Amniotic epithelial cell (primary cell): Measurements from ENCODE around the gene RAB31.

Experiments used
- DNase-seq: peaks from one replicate; pipeline ENCODE4 v3.0.0-alpha.2; 2010; ENCODE audit warnings: low read depth

Gene RAB31

GRCh38 chr18:9863282-9863681 is 155.2 kb downstream of the RAB31 start:
- no peak for DNase-seq

GRCh38 chr18:9865764-9866490 is 157.8 kb downstream of the RAB31 start:
- DNase-seq: no peak

GRCh38 chr18:9866627-9867026 is 158.5 kb downstream of the RAB31 start:
- DNase-seq: no peak

GRCh38 chr18:9867071-9867594 is 159.0 kb downstream of the RAB31 start:
- DNase-seq: peak; percentile 60

GRCh38 chr18:9868857-9869714 is 161.0 kb downstream of the RAB31 start:
- peak; percentile 86 for DNase-seq

GRCh38 chr18:9869715-9870430 is 161.8 kb downstream of the RAB31 start:
- peak; percentile 97 for DNase-seq

DNA sequence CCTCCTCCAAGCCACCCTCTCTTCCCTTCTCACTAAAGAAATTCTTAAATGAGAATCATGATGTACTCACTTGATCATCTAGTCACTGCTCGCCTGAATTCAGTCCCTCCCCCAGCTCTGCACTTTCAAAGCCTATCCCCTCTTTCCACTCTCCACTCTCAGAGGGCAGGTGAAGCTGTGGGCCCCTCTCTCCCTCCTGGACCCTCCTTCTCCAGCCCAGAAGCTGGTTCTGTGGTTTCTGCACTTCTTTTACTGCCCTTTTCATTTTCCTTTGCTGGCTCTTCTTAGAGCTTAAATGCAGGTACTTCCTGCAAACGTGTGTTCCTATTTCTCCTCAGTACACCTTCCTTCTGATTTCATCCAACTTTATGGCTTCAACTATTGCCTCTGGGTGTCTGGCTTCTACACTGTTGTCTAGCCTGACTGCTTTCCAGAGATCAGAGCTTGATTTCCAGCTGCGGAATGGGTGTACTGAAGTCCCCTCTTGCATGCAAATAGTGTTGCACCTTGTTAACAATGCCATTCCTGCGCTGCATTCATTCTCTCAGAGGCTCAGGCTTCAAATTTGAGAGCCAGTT is 162.4 kb downstream of the RAB31 start:
- DNase-seq: no peak

DNA sequence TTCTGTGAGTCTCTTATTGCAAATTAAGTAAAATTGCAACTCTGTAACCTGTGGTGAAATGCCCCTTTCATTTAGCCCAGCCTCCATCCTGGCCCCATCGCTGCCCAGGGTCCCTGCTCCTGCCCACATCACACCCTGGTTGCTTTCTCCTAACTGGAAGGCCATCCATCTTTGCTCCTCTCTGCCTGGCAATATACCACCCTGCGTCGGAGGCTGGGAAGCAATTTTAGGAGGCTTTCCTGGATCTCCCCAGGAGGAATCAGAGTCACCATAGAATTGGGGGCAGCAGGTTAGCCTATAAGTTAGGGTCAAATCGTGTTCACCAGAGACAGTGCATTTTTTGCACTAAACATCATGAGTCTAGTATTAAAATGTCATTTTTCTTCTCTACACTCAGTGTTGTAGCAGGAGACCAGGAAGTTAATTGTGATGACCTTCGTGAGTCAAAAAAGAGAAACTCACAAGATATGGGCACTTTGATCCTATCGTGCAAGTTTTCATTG is 163.2 kb downstream of the RAB31 start:
- DNase-seq: no peak

DNA sequence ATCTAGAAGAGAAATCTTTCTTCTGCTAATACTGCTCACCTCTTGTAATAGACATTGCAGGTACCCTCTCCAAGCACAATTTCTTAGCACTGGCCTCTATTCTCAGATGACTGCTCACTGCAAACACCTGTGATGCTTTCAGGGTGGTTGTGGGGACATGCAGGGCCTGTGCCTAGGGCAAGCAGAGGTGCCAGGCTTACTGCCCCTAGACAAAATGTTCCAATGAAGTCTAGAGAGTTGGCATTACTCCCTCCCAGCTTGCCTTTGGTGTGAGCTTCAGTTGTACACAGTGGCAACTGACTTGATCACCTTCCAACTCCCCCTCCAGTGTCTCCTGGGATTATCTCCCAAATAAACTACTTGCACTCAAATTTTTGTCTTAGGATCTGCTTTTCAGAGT is 164.7 kb downstream of the RAB31 start:
- DNase-seq: no peak

DNA sequence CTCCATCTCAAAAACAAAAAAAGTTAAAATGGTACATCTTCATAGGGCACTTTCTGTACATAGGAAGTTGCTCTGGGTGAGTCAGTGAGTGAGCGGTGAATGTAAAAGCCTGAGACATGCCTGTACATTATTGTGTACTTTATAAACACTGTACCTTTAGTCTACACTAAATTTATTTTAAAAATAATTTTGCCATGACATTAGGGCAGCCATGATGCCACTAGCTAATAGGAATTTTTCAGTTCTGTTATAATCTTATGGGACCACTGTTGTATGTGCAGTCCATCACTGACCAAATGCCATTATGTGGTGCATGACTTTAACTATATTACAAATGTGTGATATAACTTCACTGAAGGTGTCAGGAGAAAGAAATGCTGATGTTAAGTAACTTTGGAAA is 166.6 kb downstream of the RAB31 start:
- DNase-seq: no peak

GRCh38 chr18:9876212-9876866 is 168.2 kb downstream of the RAB31 start:
- no peak for DNase-seq

DNA sequence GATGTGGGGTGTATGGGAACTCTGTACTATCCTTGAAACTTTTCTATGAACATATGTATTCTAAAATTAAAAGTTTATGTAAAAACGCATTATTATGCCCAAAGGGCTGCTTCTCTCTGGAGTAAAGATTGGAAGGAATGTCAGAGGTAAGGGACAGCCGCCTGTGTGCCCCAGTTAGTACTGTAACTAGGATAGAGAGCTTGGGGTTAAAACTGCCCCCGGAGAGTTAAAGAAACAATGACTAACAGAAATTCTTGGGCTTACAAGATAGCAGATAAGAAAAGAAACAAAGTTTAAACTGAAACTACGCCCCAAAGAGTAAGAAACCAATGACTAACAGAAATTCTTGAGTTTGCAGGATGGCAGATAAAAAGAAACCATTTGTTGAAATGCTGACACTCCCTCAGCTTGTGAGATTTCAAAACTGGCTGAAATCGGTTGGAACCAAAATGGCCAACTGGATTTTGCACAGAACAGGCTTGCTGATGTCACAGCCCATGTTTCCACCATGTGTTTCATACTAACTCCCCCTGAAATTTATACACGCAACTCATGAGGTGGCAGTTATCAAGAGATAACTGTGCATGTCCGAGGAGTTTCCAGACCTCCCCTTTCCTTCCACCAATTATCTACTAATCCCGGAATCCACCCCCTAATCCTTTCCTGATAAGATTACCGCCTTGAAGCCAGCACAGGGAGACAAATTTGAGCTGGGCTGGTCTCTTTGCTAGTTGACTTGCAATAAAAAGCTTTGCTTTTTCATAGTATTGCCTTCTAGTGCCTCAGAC is 169.0 kb downstream of the RAB31 start:
- peak; percentile 100 for DNase-seq

- DNase-seq: no peak
These were observed 169.5 kb downstream of the RAB31 start for GRCh38 chr18:9877655-9878014.

- no peak for DNase-seq
These were observed 170.0 kb downstream of the RAB31 start for GRCh38 chr18:9878095-9878494.

- no peak for DNase-seq
These were observed 170.7 kb downstream of the RAB31 start for GRCh38 chr18:9878783-9879242.

GRCh38 chr18:9884090-9884489 is 176.0 kb downstream of the RAB31 start:
- no peak for DNase-seq

DNA sequence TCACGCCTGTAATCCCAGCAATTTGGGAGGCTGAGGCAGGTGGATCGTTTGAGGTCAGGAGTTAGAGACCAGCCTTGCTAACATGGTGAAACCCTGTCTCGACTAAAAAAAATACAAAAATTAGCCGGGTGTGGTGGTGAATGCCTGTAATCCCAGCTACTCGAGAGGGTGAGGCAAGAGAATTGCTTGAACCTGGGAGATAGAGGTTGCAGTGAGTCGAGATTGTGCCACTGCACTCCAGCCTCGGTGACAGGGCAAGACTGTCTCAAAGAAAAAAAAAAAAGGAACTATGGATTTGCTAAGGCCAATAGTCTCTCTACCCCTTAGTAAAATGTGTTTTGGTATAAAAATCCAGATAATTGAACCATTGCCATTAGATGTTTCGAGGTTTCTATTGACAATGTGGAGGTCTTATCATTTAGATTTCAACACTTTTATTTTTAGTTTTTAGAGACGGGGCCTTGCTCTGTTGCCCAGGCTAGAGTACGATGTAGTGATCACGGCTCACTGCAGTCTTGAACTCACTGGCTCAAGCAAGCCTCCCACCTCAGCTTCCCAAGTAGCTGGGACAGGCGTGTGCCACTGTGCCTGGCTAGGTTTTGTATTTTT is 176.5 kb downstream of the RAB31 start:
- no peak for DNase-seq

DNA sequence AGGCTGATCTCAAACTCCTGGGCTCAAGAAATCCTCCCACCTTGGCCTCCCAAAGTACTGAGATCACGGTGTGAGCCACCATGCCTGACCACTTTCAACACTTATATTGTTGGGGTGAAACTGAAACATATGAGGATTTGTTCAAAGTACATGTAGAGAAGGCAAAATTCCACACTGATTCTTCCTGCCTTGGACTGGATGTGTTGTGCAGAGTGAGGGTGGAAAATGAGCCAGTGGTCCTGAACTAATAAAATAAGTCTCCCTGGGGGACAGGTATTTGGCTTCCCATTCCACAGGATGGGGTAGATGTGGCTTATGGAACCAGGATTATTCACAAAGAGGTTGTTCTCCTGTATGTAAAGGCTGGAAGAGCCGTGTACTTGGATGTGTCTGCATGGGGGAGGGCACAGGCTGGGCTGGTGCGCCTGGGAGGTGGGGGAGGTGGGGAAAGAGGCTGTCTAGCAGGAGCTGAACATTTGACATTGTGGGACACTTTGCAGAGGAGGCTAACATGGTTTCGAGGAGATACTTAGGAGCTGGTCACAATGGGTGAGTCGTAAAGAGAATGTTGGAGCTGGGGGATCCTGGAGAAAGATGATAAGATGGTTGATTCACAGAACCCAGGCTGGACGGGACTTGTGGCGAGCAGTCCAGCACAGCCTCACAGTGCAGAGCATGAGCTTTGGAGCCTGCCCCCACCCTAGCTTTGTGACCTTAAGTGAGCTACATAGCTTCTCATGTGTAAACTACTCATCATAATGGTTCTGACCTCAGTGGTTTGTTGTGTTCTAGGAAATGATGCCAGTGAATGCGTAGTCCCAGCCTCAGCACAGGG is 177.3 kb downstream of the RAB31 start, which contains the start of gene TXNDC2:
Gene TXNDC2 (plus strand): TSS at position 804 of the 835 bp plus-strand sequence. CDS start 708 bp downstream, outside the sequence.
- DNase-seq: peak; percentile 67

GRCh38 chr18:9886005-9886348 is 177.9 kb downstream of the RAB31 start:
- DNase-seq: no peak
